ENCODE results near the gene CDA.

The CDA gene

GRCh38 chr1:20609541-20609940, 20.6 kb downstream of the CDA start:
- DNase-seq (ENCODE audit: low read depth, low spot score): no peak
- no peak overlapping the region for H3K4me3 ChIP-seq (ENCODE audit: low read depth, low read length)
- TF ChIP-seq, protein P1, sequence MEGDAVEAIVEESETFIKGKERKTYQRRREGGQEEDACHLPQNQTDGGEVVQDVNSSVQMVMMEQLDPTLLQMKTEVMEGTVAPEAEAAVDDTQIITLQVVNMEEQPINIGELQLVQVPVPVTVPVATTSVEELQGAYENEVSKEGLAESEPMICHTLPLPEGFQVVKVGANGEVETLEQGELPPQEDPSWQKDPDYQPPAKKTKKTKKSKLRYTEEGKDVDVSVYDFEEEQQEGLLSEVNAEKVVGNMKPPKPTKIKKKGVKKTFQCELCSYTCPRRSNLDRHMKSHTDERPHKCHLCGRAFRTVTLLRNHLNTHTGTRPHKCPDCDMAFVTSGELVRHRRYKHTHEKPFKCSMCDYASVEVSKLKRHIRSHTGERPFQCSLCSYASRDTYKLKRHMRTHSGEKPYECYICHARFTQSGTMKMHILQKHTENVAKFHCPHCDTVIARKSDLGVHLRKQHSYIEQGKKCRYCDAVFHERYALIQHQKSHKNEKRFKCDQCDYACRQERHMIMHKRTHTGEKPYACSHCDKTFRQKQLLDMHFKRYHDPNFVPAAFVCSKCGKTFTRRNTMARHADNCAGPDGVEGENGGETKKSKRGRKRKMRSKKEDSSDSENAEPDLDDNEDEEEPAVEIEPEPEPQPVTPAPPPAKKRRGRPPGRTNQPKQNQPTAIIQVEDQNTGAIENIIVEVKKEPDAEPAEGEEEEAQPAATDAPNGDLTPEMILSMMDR (IDR thresholded peaks at IDR 0.05; ENCODE audit: insufficient read depth, low read length, missing control alignments): no peak
- POLR2A ChIA-PET: interaction anchor here (1.0 kb wide), 1 partner anchor 25 kb away, joined by 5 read pairs; no protein-coding TSS in a partner anchor
- CTCF ChIA-PET: interaction anchor here (18.7 kb wide), 1 partner anchor 24 kb away, joined by 224 read pairs; the partner anchor contains the start of gene PINK1

GRCh38 chr1:20610970-20611369, 22.1 kb downstream of the CDA start:
- no peak for DNase-seq (ENCODE audit: low read depth, low spot score)
- ChIA-PET POLR2A (no interaction called here), CTCF (interaction anchor here (1.5 to 18.7 kb wide), 2 partner anchors 10 to 22 kb away, joined by 4 to 224 read pairs; partner anchors contain the start of gene PINK1)
- H3K4me3 ChIP-seq (ENCODE audit: low read depth, low read length): no peak overlapping the region
- TF ChIP-seq, protein P1 (IDR thresholded peaks at IDR 0.05; ENCODE audit: insufficient read depth, low read length, missing control alignments): no peak

- CTCF ChIA-PET: interaction anchor here (1.5 to 18.7 kb wide), 2 partner anchors 11 to 22 kb away, joined by 4 to 224 read pairs; partner anchors contain the start of gene PINK1
- TF ChIP-seq, protein P1 (IDR thresholded peaks at IDR 0.05; ENCODE audit: insufficient read depth, low read length, missing control alignments): no peak
Measured at GRCh38 chr1:20611652-20612051, 22.8 kb downstream of the CDA start.

DNA sequence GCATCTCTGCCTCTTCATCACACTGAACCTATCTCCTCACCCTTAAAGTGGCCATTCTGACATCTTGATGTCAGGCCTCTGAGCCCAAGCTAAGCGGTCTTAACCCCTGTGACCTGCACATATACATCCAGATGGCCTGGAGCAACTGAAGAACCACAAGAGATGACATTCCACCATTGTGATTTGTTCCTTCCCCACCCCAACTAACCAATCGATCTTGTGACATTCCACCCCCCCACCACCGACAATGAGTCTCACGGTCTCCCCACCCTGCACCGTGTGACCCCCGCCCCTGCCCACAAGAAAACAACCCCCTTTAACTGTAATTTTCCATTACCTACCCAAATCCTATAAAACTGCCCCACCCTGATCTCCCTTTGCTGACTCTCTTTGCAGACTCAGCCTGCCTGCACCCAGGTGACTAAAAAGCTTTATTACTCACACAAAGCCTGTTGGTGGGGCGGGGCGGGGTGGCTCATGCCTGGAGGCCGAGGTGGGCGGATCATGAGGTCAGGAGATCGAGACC, 23.4 kb downstream of the CDA start:
- CTCF ChIA-PET: interaction anchor here (1.5 to 18.7 kb wide), 2 partner anchors 21 to 24 kb away, joined by 4 to 224 read pairs; partner anchors contain the start of gene PINK1
- DNase-seq (ENCODE audit: low read depth, low spot score): no peak

More at GRCh38 chr1:20611652-20612051, 22.8 kb downstream of the CDA start:
- H3K4me3 ChIP-seq (ENCODE audit: low read depth, low read length): no peak overlapping the region
- DNase-seq (ENCODE audit: low read depth, low spot score): no peak
- POLR2A ChIA-PET: no interaction called here

GRCh38 chr1:20614131-20614579, 25.3 kb downstream of the CDA start:
- no peak overlapping the region for H3K4me3 ChIP-seq (ENCODE audit: low read depth, low read length)
- POLR2A ChIA-PET: interaction anchor here (1.5 to 1.7 kb wide), 2 partner anchors 10 to 25 kb away, joined by 9 to 13 read pairs; partner anchors contain the start of gene CDA

More for the DNA sequence above, 23.4 kb downstream of the CDA start:
- TF ChIP-seq, protein P1 (IDR thresholded peaks at IDR 0.05; ENCODE audit: insufficient read depth, low read length, missing control alignments): no peak
- POLR2A ChIA-PET: no interaction called here
- no peak overlapping the region for H3K4me3 ChIP-seq (ENCODE audit: low read depth, low read length)

More at GRCh38 chr1:20614131-20614579, 25.3 kb downstream of the CDA start:
- TF ChIP-seq, protein P1 (IDR thresholded peaks at IDR 0.05; ENCODE audit: insufficient read depth, low read length, missing control alignments): no peak
- CTCF ChIA-PET: interaction anchor here (0.8 to 18.7 kb wide), 5 partner anchors 11 to 39 kb away, joined by 3 to 224 read pairs (median 4); partner anchors contain the start of gene PINK1
- DNase-seq (ENCODE audit: low read depth, low spot score): no peak
